SK-N-SH treated with all-trans-retinoic acid at 6 μM for 48 hours (cell line): ENCODE data around the gene ASTN1.

Experiments used
- ATAC-seq: fragments of 200-7000 bp; cut with Tn5 transposase; 3 replicates; pipeline ENCODE4 v1.9.1; 2020; ENCODE audit warnings: mild to moderate bottlenecking, moderate library complexity
- ARNTL ChIP-seq: fragments of 450-650 bp; formaldehyde crosslinking; IDR thresholded peaks from 2 replicates; pipeline ENCODE4 v1.5.0; 2020; ENCODE audit warnings: low read depth, mild to moderate bottlenecking, moderate library complexity, borderline replicate concordance
- CREB5 ChIP-seq: fragments of 250-450 bp; sonication (Bioruptor Pico); IDR thresholded peaks from 2 replicates; pipeline ENCODE4 v1.5.1; 2020; ENCODE audit warnings: low read depth, mild to moderate bottlenecking, moderate library complexity
- ESRRG ChIP-seq: fragments of 250-450 bp; sonication (Bioruptor Pico); IDR thresholded peaks from 2 replicates; pipeline ENCODE4 v1.6.1; 2021; ENCODE audit warnings: mild to moderate bottlenecking
- GLIS3 ChIP-seq: fragments of 250-450 bp; sonication (Bioruptor Pico); IDR thresholded peaks from 2 replicates; pipeline ENCODE4 v1.5.0; 2020; ENCODE audit warnings: mild to moderate bottlenecking, moderate library complexity
- ISL1 ChIP-seq: fragments of 250-450 bp; sonication (Bioruptor Pico); IDR thresholded peaks from 2 replicates; pipeline ENCODE4 v2.1.2; 2022; ENCODE audit warnings: mild to moderate bottlenecking, moderate library complexity
- OSR1 ChIP-seq: fragments of 250-450 bp; sonication (Bioruptor Pico); IDR thresholded peaks from 2 replicates; pipeline ENCODE4 v1.8.0; 2022; ENCODE audit warnings: moderate library complexity, mild to moderate bottlenecking, inconsistent platforms
- POU6F1 ChIP-seq: fragments of 250-450 bp; sonication (Bioruptor Pico); IDR thresholded peaks from 2 replicates; pipeline ENCODE4 v1.8.0; 2021; ENCODE audit warnings: low read depth, mild to moderate bottlenecking, moderate library complexity, borderline replicate concordance
- PPARA ChIP-seq: fragments of 250-450 bp; sonication (Bioruptor Pico); IDR thresholded peaks from 2 replicates; pipeline ENCODE4 v1.5.0; 2020; ENCODE audit warnings: mild to moderate bottlenecking, borderline replicate concordance
- RARB ChIP-seq: fragments of 250-450 bp; sonication (Bioruptor Pico); IDR thresholded peaks from 2 replicates; pipeline ENCODE4 v1.8.0; 2021; ENCODE audit warnings: mild to moderate bottlenecking, moderate library complexity
- SNAI2 ChIP-seq: fragments of 250-450 bp; sonication (Bioruptor Pico); IDR thresholded peaks from 2 replicates; pipeline ENCODE4 v1.5.0; 2020; ENCODE audit warnings: mild to moderate bottlenecking, moderate library complexity
- TCF4 ChIP-seq: fragments of 250-450 bp; sonication (Bioruptor Pico); IDR thresholded peaks from 2 replicates; pipeline ENCODE4 v1.8.0; 2021; ENCODE audit warnings: mild to moderate bottlenecking, moderate library complexity, borderline replicate concordance
- TSHZ2 ChIP-seq: fragments of 250-450 bp; sonication (Bioruptor Pico); IDR thresholded peaks from 2 replicates; pipeline ENCODE4 v1.5.0; 2020; ENCODE audit warnings: mild to moderate bottlenecking, moderate library complexity
- ZC3H10 ChIP-seq: fragments of 250-450 bp; sonication (Bioruptor Pico); IDR thresholded peaks from 2 replicates; pipeline ENCODE4 v1.5.1; 2021; ENCODE audit warnings: mild to moderate bottlenecking, moderate library complexity
- ZFP3 ChIP-seq: fragments of 250-450 bp; sonication (Bioruptor Pico); IDR thresholded peaks from 2 replicates; pipeline ENCODE4 v1.5.0; 2020; ENCODE audit warnings: mild to moderate bottlenecking, moderate library complexity
- ZFP30 ChIP-seq: fragments of 450-650 bp; formaldehyde crosslinking; IDR thresholded peaks from 2 replicates; pipeline ENCODE4 v1.5.0; 2022; ENCODE audit warnings: mild to moderate bottlenecking, moderate library complexity
- ZNF565 ChIP-seq: fragments of 450-650 bp; formaldehyde crosslinking; conservative IDR thresholded peaks from 2 replicates; pipeline ENCODE4 v1.5.0; 2020; ENCODE audit warnings: low read depth, mild to moderate bottlenecking, moderate library complexity
- ZNF70 ChIP-seq: fragments of 450-650 bp; formaldehyde crosslinking; IDR thresholded peaks from 2 replicates; pipeline ENCODE4 v1.5.0; 2020; ENCODE audit warnings: mild to moderate bottlenecking, moderate library complexity
- ZNF8 ChIP-seq: fragments of 450-650 bp; formaldehyde crosslinking; IDR thresholded peaks from 2 replicates; pipeline ENCODE4 v1.5.0; 2020; ENCODE audit warnings: mild to moderate bottlenecking, moderate library complexity

Gene ASTN1

GRCh38 chr1:177053648-177054047, 110.9 kb downstream of the ASTN1 start:
- TF ChIP-seq ARNTL (CRISPR knock-in tag) (no peak), ZFP30 (no peak), GLIS3 (CRISPR knock-in tag) (no peak), POU6F1 (no peak), PPARA (CRISPR knock-in tag) (no peak)
- no peak for ATAC-seq

- no peak for ATAC-seq
- TF ChIP-seq ZNF8 (CRISPR knock-in tag) = no peak
- TF ChIP-seq ZFP3 (CRISPR knock-in tag) = no peak
- TF ChIP-seq ISL1 = no peak
- no peak for TF ChIP-seq OSR1
- TF ChIP-seq ARNTL (CRISPR knock-in tag) = no peak
- no peak for TF ChIP-seq GLIS3 (CRISPR knock-in tag)
- TF ChIP-seq ZNF70 (CRISPR knock-in tag) = no peak
- no peak for TF ChIP-seq ZNF565 (CRISPR knock-in tag)
- no peak for TF ChIP-seq SNAI2 (CRISPR knock-in tag)
- no peak for TF ChIP-seq TCF4 (CRISPR knock-in tag)
Measured at GRCh38 chr1:177048314-177049069, 116.0 kb downstream of the ASTN1 start.

GRCh38 chr1:177045151-177045550, 119.4 kb downstream of the ASTN1 start:
- no peak for TF ChIP-seq SNAI2 (CRISPR knock-in tag)
- no peak for TF ChIP-seq ZC3H10
- TF ChIP-seq GLIS3 (CRISPR knock-in tag) = no peak
- no peak for TF ChIP-seq ZFP30
- TF ChIP-seq TCF4 (CRISPR knock-in tag) = no peak
- no peak for TF ChIP-seq TSHZ2 (CRISPR knock-in tag)
- TF ChIP-seq ZNF8 (CRISPR knock-in tag) = no peak
- no peak for TF ChIP-seq ARNTL (CRISPR knock-in tag)
- no peak for TF ChIP-seq ESRRG (CRISPR knock-in tag)
- TF ChIP-seq ZNF70 (CRISPR knock-in tag) = no peak
- no peak for TF ChIP-seq CREB5 (CRISPR knock-in tag)
- TF ChIP-seq OSR1 = no peak
- no peak for TF ChIP-seq RARB (CRISPR knock-in tag)
- no peak for TF ChIP-seq ISL1
- no peak for ATAC-seq

GRCh38 chr1:177044390-177044789, 120.1 kb downstream of the ASTN1 start:
- ATAC-seq = no peak
- TF ChIP-seq ZNF565 (CRISPR knock-in tag) (no peak), ISL1 (no peak), PPARA (CRISPR knock-in tag) (no peak), TSHZ2 (CRISPR knock-in tag) (no peak)
